Measurements from ENCODE around the gene C11orf16.
"Not testable (repeated sequence)": the region's sequence is repeated elsewhere in the genome, so short reads cannot be mapped to it uniquely, and the experiment has no call there.

The C11orf16 gene

DNA sequence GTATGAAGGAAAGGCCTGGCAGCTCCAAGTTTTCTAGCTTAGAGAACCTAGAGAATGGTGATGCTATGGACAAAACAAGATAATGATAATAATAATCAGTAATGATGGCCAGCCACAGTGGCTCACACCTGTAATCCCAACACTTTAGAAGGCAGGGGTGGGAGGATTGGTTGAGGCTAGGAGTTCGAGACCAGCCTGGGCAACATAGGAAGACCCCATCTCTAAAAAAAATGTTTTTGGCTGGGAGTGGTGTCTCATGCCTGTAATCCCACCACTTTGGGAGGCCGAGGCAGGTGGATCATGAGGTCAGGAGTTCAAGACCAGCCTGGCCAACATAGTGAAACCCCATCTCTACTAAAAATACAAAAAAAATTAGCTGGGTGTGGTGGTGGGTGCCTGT lies 3.0 kb upstream of the C11orf16 start:
- not testable (repeated sequence) for DNase-seq (ENCODE audit: low read depth in 2 of 2)

DNA sequence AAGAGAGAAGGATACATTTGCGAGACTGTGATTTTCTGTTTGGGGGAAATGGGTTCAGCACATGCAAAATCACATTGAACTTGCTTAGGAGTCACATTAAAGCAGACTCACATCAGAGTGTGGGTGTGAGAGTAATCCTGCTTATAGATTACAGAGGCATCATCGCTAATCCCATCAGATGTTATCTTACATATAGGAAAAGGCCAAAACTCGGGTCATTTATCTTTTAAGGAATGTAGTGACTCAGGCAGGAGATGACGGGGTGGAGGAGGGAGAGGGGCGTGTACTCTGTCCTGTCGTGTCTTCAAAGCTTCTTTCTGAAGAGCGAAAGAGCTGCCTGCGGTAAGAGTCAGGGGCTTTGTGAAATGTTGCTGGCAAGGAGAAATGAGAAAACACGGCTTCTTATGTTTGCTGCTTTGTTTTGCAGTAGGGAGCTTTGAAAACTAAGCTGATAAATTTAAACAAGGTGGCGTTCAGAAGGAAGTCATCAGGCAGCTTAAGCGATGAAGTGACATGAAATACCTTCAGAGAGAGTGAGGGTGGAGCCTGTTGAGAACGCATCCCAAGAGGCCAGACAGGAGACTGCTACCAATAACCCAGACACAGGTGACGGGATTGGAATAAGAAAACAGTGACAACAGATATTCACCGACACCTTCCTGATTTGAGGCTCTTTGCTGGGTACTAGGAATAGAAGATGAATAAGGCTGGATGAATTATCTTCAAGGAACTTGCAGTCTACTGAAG lies 2.2 kb upstream of the C11orf16 start:
- no peak for DNase-seq (ENCODE audit: low read depth in 2 of 2)

DNA sequence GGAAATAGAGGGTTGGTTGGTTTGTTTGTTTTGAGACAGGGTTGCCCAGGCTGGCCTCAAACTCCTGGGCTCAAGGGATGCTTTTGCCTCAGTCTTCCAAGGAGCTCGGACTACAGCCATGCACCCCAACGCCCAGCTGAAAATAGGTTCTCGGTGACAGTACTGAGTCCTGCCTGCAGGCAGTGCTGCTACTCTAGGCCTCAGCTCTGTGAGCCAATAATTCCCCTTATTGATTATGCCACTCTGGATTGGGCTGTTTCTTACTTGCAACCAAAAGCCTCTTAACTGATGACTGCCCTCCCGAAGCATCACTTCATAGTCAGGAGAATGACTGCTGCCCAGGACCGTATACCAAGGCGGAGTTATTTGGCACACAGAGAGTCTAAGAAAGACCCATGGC lies 1.2 kb upstream of the C11orf16 start:
- no peak for DNase-seq (ENCODE audit: low read depth in 2 of 2)

DNA sequence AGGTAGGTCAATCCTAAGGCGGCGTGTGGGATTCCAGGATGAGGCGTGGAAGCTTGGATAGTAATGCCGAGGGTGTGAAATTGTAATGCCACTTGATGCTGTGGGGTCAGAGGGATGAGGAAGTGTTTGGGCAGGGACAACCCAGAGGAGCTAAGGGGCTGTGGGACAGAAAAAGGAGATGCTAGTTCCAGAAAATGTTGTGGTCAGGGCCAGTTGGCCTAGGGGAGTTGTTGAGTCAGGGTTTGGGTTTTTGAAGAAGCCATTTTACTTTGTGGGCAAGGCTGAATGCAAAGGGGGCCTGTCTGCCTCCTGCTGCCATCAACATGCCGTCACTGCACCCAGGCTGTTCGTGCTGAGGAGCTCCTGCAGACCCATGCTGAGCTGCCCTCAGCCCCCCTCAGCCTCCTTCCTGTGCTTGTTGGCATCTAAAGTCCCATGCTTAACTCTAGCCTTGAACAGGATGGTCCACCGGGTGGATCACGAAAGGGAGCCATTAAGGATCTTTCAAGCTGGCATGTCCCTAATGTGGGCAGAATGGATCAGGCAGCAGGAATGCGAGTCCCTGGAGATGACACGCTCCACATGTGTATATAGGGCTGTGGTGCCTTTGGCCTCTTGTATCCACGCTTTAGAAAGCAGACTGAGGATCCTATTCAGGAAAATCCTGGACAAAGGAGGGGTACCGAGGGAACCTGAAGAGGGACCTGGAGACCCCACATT lies 2.1 kb downstream of the C11orf16 start:
- no peak for DNase-seq (ENCODE audit: low read depth in 2 of 2)

DNA sequence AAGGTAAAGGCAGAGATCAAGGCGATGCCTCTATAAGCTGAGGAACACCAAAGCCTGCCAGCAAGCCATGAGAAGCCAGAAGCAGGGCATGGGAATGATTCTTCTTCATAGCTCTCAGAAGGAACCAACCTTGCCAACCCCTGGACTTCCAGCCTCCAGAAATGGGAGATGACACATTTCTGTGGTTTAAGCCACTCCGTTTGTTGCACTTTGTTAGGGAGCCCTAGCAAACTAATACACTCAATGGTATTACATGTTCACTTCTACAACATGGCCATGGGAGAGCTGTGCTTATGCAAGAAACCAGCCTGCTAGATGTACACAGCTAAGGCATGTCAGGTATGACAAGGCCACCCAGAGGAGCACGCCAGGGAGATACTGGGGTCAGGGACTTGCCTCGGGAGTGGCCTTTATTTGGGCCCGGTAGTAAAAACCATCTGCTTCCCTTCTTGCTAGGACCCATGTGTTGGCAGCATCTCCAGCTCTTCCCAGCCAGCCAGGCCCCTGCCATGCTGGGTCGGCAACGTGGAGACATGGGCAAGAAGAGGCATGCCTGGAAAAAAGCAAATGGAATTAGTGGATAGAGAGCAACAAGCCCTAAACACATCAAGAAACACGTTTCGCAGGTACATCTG lies 3.6 kb downstream of the C11orf16 start:
- no peak for DNase-seq (ENCODE audit: low read depth in 2 of 2)

DNA sequence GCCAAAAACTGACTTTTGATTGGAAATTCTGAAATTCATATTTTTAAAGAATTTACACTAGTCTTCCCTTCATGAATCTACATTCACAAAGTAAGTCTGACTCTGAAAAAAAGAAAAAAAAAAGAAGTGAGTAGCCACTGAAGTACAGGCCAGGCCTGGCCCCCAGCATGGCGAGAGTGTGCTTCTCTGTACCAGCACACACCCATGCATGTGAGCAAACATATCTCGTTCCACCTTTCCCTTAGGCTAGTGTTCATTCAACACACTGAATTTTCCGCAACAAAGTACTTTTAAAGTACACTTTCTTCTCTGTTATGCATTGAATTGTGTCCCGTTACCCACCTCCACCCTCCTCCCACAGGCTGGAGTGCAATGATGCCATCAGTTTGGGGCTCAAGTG lies 4.5 kb downstream of the C11orf16 start:
- no peak for DNase-seq (ENCODE audit: low read depth in 2 of 2)

DNA sequence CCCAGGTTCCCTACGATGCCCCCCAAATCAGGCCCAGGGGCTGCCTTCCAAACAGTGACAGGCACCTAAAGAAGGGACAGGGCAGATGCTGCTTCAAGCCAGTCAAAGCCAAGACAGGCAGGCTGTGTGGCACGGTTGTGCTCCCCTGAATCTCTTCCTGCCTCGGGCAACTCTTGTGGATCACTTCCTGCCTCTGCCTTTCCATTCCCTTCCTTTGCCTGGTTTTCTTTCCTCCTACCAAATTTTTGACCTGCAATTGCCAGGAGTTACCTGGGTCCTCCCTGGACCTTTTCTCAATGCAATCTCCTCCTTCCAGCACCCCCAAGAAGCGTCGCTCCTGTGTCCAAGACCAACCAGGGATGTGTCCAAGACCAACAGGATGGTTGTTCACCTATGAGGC lies 5.5 kb downstream of the C11orf16 start:
- DNase-seq (ENCODE audit: low read depth in 2 of 2): no peak

DNA sequence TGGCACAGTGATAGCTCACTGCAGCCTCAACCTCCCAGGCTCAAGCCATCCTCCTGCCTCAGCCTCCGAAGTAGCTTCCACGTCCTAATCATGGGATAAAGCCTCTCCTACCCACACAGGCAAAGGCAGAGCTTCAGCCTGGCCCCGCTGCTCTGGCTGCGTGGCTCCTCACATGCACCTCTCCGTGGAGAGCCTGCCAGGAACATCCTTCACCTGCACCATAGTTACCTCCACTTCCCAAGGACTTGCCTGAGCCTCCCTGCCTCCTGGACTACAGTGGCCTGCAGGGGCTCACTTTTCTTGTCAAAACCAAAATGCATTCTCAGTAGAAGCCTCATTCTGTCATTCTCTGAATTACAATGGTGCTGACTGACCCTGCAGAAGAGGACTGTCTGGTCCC lies 6.5 kb downstream of the C11orf16 start:
- no peak for DNase-seq (ENCODE audit: low read depth in 2 of 2)

DNA sequence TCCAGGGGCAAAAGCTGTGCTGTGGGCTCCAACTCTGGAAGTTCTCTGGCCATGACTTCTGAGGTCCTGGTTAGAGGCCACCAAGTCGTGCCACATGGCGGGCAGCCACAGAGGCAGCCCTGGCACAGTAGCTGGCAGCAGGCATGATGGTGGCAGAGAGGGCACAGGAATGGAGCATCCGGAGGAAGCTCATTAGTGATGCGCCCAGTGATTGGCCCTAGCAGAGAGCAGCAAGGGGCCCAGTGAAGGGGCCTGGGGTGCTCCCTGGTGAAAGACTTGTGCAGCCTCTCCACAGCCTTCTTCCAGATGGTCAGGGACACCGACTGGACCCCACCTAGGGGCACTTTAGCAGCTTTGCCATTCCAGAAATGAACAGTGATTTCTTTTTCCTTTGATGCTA lies 7.0 kb downstream of the C11orf16 start:
- no peak for DNase-seq (ENCODE audit: low read depth in 2 of 2)

DNA sequence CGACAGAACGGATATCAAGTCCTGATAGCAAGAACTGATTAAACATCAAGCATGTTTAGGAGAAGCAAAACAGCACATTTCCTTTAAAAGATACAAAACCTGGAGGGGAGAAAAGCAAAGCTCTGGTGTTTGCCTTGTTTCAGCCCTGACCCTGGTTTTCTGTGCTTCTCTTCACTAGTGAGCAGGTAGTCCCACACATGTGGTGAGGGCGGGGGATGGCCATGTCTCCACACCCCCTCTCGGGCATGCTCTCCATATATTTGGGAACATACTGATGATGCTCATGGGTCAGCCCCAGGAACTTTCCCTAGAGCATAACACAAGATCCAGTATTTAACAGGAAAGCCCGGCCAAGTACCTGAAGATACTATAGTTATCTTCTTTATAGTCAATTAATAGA lies 10.1 kb downstream of the C11orf16 start:
- DNase-seq (ENCODE audit: low read depth in 2 of 2): no peak

DNA sequence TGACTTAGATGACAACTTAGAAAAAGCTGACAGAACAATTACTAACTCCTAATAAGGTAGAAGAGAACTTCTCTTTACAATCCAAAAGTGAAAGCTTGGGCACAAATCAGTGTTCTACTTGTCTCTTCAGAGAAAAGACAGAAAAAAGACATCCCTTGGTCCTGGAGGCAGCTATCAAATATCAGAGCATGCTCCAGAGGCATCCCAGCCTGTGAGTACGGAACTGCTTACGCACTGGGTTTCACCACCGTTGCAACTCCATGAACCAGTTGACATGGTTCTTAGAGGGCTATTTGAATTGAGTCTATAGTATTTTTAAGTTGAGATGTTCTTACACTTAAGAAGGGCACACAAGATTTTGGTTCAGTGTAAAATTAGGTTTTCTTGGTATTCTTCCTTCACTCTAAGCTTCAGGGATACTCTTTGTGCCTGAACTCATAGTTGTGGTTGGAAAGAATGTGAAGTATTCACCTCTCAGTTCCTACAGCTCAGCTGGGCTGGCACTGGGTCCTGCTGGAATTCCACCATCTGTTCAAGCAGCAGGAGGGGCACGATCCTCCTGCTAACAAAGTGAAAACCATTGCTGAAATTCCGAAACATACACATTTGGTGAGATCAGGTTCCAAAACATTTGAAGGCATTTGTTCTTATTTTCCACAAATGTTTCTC lies 15.5 kb downstream of the C11orf16 start:
- DNase-seq (ENCODE audit: low read depth in 2 of 2): no peak

DNA sequence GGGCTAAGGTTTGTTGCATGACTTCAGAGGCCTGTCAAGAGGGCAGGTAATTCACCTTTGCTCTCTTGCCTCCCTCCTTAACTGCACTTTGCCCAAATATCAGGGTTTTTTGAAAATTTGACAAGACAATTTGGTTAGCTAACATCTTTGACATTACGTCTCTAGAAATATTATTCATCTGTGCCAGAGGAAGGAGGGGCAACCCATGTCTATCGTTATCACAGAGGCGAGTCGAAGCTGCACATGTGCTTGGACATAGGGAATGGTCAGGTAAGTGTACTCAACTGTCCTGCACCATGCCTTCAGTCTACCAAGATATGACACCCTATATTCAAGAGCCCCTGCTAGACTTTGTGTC lies 18.1 kb downstream of the C11orf16 start:
- no peak for DNase-seq (ENCODE audit: low read depth in 2 of 2)

DNA sequence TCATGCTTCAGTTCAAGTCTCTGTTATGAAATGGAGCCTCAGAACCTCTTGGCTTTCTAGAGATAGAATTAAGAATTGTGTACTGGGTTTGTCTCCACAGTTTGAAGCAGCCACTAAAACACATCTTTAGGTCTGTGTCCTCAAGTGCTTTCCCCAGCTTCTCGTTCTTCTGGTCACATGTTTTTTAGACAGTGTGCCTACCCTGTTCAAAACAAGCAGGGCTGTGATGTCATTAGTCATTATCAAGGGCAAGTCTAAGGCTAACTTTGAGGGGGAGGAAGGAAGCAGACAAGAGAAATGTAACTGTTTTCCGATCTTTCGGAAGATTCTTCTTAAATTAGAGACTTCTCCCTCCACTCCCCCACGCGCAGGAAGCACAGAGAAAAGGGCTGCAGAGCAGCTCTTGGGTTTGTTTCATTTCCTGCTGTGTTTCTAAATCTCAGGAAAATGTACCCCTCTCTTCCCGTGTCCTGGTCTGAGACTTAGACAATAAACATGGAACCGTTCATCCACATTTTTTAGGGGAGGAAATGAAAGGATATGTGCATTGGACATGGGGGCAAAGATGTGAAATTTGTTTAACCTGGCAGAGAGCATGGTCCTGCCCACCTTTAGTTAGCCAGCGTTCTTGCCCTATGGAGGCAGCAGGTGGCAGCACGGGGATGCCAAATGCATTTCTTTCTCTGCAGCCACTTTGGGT lies 18.6 kb downstream of the C11orf16 start:
- peak; percentile 11 to 39 for DNase-seq (ENCODE audit: low read depth in 2 of 2)

DNA sequence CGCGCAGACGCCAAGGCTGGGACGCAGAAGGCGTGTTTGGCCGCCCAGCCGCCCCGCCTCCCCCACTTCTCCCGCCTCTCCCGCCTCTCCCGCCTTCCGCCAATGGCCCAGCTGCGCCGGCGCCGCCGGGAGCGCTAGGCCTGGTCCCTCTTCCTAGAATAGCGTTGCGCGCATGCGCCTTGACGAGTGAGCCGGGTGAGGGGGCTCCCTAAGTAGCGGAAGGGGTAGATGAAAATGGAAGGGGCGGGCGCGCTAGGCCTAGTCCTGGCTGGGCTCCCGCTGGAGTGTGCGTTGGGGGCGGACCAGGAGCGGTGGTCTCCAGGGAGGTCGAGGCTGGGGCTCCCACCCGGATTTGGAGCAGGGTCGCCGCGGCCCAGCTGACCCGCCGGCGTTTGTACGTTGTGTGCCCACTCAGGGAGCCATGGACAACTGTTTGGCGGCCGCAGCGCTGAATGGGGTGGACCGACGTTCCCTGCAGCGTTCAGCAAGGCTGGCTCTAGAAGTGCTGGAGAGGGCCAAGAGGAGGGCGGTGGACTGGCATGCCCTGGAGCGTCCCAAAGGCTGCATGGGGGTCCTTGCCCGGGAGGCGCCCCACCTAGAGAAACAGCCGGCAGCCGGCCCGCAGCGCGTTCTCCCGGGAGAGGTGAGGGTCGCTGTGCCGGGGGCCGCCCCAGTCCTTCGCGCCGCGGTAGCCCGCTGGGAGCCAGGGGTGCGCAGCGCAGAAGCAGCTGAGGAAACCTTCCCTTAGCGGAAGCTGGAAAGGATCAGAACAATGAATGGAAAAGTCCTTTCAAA lies 21.5 kb downstream of the C11orf16 start, which contains the start of gene AKIP1:
TSS of gene AKIP1 (plus strand) at position 161 of the 795 bp plus-strand sequence. CDS start at position 422, 261 bp downstream.
- DNase-seq (ENCODE audit: low read depth in 2 of 2): peak; percentile 67 to 78

DNA sequence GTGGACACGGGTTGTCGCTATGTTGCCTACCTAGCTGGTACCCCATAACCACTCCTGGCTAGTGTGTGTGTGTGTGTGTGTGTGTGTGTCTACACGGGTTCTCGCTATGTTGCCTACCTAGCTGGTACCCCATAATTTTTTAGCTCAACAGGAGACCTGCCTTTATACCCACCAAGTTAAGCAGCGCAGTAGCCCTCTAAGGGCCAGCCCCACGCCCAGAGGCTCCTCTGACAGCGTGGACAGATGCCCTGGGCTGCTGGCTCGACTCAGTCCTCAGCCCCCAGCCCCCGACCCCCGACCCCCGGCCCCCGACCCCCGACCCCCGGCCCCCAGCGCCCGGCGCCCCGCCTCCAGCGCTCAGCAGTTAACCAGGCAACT lies 22.1 kb downstream of the C11orf16 start:
- no peak for DNase-seq (ENCODE audit: low read depth in 2 of 2)

DNA sequence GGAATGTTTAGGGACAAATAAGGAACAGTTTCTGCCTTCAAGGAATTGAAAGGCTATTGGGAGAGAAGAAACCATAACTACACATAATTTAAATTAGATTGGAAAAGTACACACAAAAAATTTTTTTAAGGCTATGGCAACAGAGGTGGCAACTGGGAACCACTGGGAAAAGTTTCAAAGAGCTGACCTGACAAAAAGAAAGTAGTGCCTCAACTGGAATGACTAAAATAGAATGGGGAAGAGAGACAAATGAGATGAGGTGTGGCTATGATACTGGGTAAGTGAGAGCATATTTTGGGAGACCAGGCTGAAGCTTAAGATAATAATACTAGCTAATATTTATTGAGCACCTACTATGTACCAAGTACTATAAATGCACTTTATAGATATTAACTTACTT lies 24.6 kb downstream of the C11orf16 start:
- no peak for DNase-seq (ENCODE audit: low read depth in 2 of 2)

DNA sequence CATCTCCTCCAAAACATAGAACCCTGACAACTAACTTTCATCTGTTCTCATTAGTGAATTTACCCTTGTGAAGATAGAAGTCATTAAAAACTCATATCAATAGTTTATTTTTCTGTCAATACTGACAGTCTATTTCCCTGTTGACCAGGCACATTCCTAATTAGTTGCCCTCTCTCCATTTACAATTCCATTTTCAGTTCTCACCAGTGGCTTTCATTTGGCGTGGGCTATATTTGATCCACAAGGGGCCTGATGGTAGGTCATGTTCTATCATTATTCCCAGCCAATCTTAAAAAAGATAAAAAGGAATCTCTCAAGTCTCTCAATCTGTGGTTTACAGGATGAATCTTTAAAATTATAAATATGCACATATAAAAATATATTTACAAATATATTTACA lies 25.6 kb downstream of the C11orf16 start:
- DNase-seq (ENCODE audit: low read depth in 2 of 2): no peak

DNA sequence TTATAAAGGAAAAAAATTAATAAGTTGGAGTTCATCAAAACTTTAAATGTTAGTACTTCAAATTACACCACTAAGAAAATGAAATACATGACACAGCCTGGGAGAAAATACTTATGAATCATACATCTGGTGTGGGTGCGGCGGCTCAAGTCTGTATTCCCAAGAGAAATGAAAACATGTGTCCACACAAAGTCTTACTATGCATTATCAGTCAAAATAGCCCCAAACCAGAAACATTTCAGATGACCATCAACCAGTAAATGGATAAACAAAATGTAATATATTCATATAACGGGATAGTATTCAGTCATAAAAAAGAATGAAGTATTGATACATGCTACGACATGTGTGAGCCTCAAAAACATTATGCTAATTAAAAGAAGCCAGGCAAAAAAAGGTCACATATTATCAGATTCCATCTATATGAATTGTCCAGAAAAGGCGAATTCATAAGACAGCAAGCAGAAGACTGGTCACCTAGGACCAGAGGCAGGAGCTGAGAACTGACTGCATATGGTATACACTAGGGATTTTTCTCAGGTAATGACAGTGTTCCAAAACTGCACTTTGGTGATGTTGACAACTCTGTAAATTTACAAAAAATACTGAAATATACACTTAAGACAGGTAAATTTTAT lies 27.1 kb downstream of the C11orf16 start:
- DNase-seq (ENCODE audit: low read depth in 2 of 2): no peak

DNA sequence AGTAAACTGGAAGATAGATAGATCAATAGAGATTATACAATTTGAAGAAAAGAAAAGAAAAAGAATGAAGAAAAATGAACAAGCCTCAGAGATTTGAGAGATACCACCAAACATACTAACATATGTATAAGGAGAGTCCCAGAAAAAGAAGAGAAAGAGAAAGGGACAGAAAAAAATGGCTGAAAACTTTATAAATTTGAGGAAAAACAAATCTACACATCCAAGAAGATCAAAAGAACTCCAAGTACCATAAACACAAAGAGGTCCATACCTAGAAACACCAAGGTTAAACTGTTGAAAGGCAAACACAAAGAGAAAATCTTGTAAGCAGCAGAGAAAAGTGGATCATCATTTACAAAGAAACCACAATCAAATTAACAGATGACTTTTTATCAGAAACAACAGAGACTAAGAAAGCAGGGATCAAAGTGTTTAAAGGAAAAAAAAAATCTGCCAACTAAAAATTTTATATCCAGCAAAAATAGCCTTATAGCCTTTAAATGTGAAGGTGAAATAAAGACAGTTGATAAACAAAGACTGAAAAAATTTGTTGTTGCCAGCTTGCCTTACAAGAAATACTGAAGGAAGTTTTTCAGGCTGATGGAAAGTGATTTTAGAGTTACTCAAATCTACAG lies 33.5 kb downstream of the C11orf16 start:
- DNase-seq (ENCODE audit: low read depth in 2 of 2): no peak

DNA sequence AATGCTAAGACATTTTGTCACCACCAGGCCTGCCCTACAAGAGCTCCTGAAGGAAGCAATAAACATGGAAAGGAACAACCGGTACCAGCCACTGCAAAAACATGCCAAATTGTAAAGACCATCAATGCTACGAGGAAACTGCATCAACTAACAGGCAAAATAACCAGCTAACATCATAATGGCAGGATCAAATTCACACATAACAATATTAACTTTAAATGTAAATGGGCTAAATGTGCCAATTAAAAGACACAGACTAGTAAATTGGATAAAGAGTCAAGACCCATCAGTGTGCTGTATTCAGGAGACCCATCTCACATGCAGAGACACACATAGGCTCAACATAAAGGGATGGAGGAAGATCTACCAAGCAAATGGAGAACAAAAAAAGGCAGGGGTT lies 41.6 kb downstream of the C11orf16 start:
- DNase-seq (ENCODE audit: low read depth in 2 of 2): not testable (repeated sequence)
